H4 (cell line): ENCODE measurements around the gene MRPL52. TPM values are rescaled to one million over a fixed set of nuclear protein-coding genes. Genes with fewer than 3 reads are reported as not detected.
A peak's percentile ranks its signal among the peaks of the same experiment; 100 is the strongest.
"Not testable (repeated sequence)": the region's sequence is repeated elsewhere in the genome, so short reads cannot be mapped to it uniquely, and the experiment has no call there.

ENCODE experiments used
- DNase-seq: peaks from one replicate; pipeline ENCODE4 v3.0.0-alpha.2; 2015; ENCODE audit warnings: low spot score
- total RNA-seq: library from RNA; depleted of rRNA; stranded (reverse); fragments of >200 nt; shearing (Covaris generic); gene quantifications from 2 replicates; pipeline ENCODE4 v1.2.3, GENCODE V29; 2014

The MRPL52 gene
- total RNA-seq, 1 experiment from 2014 or later: 189 TPM

DNA sequence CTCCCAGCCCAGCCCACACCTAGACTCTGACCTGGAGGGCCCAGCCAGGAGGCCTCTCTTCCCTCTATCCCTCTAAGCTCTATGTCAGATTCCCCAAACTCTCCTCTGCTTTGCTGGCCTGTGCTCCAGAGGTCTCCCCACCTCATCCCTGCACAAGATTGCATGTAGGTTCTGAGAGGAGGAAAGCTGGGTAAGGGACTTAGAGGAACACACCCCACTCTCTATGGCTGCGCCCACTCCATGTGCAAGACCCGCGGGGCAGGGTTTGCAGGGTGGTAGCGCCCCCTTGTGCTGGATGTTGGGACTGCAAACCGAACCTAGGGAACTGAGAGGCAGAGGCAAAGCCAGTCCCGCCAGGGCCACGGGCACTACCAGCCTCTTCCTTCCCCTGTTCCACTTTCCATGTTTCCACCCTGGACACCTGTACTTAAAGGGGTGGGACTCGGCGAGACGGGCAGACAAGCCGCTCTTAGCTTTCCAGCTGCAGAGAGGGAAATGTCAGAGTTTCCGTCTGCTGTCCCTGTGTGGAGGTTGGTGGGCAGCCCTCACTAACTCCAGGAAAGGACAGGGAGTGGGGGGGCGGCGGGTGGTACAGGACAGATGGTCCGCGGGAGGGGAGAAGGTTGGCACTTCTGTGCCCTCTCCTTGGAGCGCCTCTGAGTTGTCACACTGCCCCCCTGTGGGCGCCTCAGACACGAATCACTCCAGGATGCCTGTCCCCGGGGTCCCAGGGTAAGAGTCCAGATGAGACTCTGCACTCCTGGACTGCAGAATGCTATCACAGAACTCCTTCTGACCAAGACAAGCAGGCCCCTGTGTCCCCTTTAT lies 23.5 kb downstream of the MRPL52 start:
- DNase-seq: peak; percentile 79

DNA sequence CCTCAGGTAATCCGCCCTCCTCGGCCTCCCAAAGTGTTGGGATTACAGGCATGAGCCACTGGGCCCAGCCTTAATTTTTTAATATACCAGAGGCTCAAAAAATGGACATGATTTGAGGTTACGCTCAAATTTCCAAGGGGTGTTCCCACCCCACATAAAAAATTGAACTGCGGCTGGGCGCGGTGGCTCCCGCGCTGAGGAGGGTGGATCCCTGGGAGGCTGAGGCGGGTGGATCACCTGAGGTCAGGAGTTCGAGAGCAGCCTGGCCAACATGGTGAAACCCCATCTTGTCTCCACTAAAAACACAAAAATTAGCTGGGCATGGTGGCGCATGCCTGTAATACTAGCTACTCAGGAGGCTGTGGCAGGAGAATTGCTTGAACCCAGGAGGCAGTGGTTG lies 24.6 kb downstream of the MRPL52 start:
- not testable (repeated sequence) for DNase-seq

DNA sequence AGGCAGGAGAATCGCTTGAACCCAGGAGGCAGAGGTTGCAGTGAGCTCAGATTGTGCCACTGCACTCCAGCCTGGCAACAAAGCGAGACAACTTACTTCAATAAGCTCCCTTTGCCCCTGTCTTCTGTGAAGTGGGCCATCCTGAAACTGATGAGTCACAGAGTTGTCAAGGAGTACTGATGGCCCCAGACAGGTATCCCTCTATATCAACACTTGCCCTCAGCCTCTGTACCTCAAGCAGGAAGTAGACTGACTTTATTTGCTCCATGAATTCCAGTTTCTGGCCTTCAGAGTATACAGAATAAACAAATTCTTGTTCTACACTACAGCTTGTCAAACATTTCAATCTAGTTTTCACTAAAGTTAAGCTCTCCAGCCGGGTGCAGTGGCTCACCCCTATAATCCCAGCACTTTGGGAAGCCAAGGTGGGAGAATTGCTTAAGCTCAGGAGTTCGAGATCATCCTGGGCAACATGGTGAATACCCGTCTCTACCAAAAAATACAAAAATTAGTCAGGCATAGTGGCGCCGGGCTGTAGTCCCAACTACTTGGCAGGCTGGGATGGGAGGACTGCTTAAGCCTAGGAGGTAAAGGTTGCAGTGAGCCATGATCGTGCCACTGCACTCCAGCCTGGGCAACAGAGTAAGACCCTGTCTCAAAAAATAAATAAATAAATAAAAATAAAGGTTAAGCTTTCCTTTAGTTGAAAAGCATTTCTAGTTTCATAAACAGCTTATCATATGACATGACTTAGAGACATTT lies 25.5 kb downstream of the MRPL52 start:
- no peak for DNase-seq

DNA sequence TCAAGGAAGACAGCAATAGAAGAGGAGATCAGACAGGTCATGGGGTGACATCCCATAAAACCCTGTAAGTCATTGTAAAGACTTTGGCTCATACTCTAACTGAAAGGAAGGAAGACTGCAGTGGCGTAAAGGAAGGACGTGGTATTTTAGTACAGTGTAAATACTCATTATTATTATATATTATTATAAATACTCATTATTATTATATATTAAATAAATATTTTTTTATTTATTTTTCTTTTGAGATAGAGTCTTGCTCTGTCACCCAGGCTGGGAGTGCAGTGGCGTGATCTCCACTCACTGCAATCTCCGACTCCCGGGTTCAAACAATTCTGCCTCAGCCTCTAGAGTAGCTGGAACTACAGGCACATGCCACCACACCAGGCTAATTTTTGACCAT lies 26.7 kb downstream of the MRPL52 start:
- DNase-seq: no peak

DNA sequence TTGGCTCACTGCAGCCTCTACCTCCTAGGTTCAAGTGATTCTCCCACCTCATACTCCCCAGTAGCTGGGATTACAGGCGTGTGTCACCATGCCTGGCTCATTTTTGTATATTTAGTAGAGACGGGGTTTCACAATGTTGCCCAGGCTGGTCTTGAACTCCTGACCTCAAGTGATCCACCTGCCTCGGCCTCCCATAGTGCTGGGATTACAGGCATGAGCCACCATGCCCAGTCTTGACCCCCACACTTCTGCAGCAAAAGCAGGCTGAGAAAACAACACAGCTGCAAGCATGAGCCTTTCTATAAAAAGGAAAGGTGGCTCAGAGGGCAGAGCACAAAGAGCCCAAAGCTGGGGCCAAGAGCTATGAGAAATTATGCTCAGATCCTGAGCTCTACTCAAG lies 30.7 kb downstream of the MRPL52 start:
- not testable (repeated sequence) for DNase-seq

DNA sequence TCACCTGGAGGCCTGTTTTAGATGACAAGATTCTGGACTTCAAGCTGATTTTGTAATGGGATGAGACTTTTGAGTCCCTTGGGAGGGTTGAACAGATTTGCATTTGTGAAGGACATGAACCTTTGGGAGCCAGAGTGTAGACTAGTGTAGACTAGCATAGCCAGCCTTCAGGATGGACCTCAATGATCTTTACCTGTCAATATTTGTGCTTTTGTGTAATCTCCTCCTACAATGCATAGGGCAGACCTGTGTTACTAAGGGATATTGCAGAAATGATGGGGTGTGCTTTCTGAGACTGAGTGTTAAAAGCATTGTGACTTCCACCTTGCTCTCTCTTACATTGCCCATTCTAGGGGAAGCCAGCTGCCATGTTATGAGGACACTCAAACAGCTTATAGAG lies 32.0 kb downstream of the MRPL52 start:
- DNase-seq: no peak

DNA sequence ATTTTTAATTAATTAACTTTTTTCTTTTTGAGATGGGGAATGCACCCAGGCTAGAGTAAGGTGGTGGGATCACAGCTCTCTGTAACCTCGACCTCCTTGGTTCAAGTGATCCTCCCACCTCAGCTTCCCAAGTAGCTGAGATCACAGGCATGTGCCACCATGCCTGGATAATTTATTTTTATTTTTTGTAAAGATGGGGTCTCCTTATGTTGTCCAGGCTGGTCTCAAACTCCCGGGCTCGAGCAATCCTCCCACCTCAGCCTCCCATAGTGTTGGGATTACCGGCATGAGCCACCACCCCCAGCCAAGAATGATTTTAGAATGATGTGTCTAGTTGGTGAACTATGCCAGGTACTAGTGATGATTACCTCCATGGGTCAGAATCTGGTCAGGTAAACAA lies 35.3 kb downstream of the MRPL52 start:
- no peak for DNase-seq

DNA sequence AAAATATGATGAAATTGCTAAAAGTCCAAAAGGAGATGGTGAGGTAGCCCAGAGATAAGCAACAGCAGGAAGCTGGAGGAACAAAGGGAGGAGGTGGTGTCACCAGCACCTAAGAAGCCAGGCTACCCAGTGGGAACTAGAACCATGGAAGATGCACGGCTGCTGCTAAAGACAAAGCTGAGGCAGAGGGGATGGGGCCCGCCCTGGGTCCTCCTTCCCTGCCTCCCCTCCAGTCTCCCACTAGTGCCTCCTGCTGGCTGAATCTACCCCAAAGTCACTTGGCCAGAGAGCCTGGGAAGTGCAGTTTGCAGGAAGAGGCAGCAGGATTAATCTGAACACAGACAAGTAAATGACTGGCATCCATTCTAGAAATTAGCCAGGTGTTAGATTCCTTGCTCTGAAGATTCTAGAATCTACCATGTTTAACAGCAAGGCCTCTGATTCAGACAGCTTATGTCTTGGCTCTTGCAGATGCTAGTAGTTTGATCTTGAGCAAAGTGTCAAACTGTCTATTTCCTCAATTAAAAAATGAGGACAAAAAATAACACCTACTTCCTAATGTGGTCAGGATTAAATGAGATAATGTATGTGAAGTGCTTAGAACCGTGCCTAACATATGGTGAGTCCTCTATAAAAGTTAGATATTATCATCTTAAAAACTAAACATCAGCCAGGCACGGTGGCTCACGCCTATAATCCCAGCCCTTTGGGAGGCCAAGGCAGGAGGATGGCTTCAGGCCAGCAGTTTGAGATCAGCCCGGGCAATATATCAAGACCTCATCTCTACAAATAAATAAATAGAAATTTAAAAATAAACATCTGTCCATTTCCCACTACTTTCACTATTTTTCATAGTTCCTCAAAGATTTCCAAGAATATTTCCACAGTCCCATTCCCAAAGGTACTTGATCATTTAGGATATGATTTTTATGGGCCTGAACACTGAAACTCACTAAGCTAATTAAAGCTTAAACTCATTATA lies 36.0 kb downstream of the MRPL52 start:
- no peak for DNase-seq

DNA sequence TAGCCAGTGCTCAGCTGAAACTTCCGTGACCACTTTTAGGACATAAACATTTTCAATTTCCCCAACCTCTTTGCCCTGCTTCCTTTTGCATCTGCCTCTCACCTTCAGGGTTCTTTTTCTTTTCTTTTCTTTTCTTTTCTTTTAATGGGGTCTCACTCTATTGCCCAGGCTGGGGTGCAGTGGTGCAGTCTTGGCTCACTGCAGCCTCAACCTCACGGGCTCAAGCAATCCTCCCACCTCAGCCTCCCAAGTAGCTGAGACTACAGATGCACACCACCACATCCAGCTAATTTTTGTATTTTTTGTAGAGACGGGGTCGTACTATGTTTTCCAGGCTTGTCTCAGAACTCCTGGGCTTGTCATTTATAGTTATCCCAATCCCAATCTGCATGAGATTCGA lies 37.2 kb downstream of the MRPL52 start:
- no peak for DNase-seq

DNA sequence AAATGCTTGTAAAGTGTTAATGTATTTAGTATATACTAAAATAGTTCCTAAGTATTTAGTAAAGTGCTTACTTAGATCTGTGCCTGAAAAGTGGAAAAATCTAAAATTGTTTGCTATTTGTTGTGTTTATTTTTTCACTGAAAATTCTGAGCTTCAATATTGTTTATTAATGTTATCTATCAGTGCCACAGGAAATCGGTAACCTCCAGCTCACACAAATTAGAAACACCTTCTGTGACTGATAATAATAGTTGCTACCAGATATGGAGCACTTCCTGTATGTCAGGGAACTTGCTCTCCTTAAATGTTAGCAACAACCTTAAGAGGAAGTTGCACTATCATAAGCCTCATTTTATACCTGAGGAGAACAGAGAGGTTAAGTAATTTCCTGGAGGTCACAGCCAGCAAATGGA lies 41.1 kb downstream of the MRPL52 start:
- no peak for DNase-seq

DNA sequence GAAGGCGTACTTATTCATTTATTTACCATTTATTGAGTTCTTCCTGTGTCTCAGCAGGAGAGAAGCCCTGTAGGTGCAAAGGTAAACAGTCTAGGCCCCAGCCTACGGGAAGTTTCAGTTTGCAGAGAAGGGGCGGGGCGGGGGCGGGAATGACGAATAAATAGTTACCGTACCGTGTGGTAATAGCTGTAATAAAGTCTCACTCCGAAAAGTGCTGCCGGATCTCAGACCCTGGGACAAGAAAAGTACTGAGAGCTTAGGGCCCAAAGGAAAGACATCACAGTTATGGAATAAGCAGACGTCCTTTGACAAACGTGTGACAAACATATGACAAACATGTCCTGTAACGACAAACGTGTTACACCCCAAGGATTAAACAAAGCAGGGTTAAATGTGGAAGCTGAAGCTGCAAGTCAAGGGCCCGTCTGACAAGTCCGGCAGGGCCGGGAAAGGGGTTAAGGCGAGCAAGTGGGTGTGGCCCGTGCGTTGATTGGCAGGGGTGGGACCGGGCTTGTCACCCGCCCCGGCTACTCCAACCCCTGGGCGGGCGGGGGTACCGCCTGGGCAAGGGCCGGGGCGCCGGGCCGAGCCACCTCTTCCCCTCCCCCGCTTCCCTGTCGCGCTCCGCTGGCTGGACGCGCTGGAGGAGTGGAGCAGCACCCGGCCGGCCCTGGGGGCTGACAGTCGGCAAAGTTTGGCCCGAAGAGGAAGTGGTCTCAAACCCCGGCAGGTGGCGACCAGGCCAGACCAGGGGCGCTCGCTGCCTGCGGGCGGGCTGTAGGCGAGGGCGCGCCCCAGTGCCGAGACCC lies 41.7 kb downstream of the MRPL52 start, which contains the start of gene LRP10:
Gene LRP10 (plus strand): TSS at position 517 of the 809 bp plus-strand sequence. CDS start 564 bp downstream, outside the sequence.
- DNase-seq: peak; percentile 82

DNA sequence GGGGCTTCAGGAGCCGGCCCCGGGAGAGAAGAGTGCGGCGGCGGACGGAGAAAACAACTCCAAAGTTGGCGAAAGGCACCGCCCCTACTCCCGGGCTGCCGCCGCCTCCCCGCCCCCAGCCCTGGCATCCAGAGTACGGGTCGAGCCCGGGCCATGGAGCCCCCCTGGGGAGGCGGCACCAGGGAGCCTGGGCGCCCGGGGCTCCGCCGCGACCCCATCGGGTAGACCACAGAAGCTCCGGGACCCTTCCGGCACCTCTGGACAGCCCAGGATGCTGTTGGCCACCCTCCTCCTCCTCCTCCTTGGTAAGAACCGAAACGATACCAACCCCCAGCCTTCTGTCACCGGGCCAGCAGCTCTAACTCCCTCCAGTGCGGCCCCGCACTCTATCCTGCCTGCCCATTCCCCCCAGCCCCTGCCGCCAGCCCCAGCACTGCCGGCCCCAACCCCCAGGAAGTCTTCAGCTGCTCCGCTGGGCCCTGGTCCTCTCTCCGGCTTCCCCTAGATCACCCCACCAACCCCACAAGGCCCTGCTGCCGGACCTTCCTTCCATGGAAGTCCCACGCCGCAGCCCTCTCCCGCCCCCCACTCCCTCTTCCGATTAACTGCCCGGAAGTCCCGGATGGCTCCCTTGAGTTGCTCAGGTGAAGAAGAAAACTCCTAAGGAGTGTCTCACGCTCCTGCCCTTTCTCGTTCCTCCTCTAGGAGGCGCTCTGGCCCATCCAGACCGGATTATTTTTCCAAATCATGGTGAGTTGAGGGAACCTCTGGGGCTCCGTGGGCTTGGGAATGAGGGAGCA lies 42.5 kb downstream of the MRPL52 start:
- DNase-seq: peak; percentile 81

DNA sequence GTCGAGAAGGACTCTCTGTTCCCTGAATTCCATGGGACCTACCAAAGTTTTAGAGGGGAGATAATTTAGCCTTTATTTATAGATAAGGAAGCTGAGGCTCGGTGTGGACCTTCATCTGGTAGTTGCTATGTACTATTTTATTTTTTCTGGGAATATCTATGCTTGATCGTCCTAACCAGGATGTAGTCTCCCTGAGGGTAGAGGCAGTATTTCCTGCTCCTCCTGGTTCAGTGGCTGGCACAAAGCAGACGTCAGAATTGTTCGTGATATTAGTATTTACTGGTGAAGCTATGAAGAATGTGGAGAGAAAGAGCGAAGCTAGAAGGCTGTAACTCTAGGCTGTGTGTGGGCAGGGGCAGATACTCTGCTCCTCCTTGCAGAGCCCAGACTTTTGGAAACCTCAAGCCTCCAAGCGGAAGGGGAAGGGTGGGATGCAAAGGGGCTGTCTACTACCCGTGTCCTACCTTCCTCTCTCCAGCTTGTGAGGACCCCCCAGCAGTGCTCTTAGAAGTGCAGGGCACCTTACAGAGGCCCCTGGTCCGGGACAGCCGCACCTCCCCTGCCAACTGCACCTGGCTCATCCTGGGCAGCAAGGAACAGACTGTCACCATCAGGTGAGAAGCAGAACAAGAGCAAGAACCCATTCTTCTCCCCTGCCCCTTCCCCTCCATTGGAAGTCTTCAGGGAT lies 43.3 kb downstream of the MRPL52 start:
- no peak for DNase-seq

DNA sequence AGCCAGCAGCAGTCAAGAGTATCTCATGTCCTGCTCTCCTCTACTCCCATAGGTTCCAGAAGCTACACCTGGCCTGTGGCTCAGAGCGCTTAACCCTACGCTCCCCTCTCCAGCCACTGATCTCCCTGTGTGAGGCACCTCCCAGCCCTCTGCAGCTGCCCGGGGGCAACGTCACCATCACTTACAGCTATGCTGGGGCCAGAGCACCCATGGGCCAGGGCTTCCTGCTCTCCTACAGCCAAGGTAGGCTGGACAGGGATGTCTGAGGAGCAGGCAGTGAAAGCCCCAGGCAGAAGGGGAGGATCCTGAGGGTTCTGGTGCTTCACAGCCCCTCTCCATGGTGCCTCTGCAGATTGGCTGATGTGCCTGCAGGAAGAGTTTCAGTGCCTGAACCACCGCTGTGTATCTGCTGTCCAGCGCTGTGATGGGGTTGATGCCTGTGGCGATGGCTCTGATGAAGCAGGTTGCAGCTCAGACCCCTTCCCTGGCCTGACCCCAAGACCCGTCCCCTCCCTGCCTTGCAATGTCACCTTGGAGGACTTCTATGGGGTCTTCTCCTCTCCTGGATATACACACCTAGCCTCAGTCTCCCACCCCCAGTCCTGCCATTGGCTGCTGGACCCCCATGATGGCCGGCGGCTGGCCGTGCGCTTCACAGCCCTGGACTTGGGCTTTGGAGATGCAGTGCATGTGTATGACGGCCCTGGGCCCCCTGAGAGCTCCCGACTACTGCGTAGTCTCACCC lies 45.5 kb downstream of the MRPL52 start:
- DNase-seq: no peak

DNA sequence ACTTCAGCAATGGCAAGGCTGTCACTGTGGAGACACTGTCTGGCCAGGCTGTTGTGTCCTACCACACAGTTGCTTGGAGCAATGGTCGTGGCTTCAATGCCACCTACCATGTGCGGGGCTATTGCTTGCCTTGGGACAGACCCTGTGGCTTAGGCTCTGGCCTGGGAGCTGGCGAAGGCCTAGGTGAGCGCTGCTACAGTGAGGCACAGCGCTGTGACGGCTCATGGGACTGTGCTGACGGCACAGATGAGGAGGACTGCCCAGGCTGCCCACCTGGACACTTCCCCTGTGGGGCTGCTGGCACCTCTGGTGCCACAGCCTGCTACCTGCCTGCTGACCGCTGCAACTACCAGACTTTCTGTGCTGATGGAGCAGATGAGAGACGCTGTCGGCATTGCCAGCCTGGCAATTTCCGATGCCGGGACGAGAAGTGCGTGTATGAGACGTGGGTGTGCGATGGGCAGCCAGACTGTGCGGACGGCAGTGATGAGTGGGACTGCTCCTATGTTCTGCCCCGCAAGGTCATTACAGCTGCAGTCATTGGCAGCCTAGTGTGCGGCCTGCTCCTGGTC lies 46.1 kb downstream of the MRPL52 start:
- no peak for DNase-seq

DNA sequence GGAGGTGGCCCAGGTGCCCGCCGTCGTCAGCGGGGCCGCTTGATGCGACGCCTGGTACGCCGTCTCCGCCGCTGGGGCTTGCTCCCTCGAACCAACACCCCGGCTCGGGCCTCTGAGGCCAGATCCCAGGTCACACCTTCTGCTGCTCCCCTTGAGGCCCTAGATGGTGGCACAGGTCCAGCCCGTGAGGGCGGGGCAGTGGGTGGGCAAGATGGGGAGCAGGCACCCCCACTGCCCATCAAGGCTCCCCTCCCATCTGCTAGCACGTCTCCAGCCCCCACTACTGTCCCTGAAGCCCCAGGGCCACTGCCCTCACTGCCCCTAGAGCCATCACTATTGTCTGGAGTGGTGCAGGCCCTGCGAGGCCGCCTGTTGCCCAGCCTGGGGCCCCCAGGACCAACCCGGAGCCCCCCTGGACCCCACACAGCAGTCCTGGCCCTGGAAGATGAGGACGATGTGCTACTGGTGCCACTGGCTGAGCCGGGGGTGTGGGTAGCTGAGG lies 47.4 kb downstream of the MRPL52 start:
- DNase-seq: no peak

DNA sequence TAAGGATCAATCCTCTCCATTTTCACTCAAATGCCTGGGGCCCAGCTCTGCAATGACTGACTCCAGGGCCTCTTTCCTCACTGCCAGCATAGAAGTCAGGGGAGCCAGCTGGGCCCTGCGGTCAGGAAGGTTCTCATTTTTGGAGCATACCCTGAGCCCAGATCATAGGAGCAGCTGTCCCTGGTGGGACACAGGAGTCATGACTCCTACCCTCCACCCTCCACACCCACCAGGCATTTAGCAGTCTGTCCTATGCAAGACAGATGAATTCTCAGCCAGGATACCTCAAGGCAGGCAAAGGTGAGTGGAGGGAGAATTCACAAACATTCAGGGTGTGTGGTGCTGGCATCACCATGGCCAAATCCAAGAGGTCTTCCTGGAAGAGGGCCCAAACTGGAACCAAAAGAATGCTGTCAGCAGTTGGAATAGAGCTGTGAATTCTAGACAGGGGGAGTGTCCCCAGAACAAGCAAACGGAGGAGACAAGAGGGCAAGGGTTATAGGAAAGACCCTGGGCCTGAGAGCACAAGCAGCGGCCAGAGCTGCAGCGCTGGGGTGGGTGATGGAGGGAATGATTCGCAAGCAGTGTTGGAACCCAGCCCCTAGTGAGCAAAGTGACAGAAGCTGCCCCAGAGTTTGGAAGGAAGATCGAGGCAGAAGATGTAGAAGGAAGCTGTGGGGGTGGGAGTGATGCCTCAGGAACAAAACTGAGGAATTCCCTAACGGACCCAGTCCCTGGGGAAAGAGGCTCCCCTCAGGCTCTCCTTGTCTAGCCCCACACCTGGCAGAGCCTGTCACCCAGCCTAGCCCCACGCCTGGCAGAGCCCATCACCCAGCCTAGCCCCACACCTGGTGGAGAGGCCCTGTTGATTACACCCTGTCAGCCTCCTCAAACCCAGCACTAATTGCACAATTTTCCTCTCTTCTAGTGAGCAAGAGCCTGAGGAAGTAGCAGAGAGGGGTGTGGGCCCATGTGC lies 48.9 kb downstream of the MRPL52 start:
- no peak for DNase-seq
